HG02588 (cell line): ENCODE measurements around the gene SLC4A8.

Source experiments
- ATAC-seq: cut with Tn5 transposase; IDR thresholded peaks from one replicate; pipeline ENCODE4 v1.9.1; 2021; ENCODE audit warnings: mild to moderate bottlenecking, moderate library complexity; ENCODE audit not compliant: unreplicated experiment

SLC4A8 gene

DNA sequence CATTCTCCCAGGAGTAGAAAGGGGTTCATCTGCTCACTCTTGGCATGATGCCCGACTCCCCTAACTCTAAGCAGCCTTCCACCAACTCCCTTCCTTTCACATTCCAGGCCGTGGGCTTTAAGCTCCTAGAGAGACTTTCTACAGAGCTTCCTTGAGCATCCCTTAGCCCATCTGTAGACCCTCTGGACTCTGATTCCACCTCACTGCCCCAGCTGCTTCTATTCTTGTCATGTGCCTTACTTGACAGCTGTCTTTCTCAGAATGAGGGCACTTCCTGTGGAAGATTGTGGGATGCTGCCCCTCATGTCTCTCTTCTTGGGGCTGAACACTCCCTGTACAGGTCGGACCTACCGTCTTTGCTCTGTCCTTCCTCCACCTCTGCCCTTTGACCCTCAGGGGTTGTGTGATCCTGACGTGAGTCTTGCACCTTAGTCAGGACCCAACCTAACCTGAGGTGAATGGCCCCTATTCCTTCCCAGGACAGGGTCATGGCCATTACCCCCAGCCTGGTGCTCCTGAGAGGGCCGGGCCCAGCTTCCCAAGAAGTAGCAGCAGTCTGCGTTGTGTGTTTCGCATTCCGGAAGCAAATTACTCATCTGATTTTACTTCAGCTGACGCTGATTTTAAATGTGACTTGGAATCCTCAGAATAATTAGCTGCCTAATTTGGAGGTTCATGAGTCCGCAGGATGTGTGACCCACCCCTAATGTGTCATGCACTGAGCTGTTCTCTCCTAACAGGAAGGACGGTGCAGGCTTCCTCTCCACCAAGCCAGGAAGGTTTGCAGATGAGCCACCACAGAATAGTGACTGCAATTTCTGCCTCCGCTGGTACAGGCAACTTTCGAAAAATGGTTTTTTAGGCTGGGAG, 30.7 kb upstream of the SLC4A8 start:
- no peak for ATAC-seq

DNA sequence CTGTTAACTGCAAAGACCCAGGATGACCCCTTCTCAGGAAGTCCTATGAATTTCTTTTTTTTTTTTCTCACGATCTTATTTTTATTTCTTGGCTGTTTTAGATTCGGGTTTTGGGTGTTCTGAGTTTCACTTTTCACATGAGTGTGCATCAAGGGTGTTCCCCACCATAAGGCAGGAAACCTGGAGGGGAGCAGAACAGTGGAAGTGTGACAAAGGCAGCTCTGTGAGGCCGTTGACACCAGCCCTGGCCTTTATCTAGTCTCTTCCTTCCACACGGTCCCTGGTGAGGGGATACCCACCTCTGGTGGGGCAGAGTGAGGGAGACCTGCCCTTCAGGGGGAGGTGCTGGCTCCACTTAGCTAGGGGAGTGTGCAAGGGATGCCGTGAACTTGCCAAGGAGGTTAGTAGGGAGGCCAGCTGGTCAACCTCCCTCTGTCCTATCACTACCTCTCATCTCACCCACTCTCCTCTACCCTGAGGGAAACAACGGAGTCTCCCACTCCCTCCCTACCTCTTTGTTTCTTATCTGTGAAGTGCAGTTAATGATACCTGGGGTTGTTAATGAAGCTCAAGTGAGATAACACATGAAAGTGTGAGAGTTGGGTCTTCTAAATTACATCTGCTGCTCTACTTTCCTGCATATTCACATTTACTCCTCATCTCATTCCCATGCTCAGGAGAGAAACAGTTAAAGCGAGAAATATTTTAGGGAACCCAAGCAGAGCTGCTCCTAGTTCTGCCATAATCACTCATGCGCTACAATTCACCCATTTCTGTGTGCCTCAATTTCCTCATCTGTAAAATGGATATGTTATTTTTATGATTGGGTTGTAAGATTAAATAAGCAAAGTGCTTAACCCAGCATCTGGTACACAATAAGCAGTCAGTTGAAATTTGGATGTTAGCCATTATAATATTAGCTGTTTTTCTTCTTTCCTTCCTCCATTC, 29.1 kb upstream of the SLC4A8 start:
- ATAC-seq = peak; percentile 30

GRCh38 chr12:51397670-51398069, 27.0 kb upstream of the SLC4A8 start:
- no peak for ATAC-seq

GRCh38 chr12:51399891-51400290, 24.7 kb upstream of the SLC4A8 start:
- no peak for ATAC-seq

DNA sequence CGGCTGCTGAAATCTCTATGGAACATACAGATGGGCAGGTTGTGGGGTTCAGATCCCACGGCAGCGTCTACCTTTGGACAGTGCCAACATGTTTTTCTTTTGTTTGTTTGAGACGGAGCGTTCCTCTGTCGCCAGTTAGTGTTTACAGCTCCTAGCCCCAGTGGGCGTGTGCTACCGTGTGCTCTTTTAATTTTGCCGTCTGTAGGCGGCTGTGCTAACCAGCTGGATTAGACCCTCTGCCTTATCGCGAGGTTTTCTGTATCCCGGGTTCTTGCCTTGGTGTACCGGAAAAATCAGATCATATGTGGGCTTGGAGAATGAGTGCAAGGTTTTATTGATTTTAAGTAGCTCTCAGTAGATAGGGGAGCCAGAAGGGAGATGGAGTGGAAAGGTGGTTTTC, 23.6 kb upstream of the SLC4A8 start:
- no peak for ATAC-seq

DNA sequence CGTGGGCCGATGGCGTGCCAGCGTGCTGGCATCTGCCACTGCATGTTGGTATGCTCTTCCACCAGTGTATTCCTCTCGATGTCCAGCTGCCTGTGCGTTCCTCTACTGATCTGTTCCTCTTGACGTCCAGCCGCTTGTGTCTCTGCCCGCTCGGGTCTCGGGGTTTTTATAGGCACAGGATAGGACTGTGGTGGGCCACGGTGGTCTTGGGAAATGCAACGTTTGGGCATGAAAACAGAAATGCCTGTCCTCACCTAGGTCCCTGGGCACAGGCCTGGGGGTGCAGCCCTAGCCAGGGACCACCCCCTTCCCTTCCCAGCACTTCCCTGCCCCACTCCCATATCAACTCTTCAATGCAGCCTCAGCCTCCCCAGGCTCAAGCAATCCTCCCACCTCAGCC, 23.1 kb upstream of the SLC4A8 start:
- no peak for ATAC-seq

DNA sequence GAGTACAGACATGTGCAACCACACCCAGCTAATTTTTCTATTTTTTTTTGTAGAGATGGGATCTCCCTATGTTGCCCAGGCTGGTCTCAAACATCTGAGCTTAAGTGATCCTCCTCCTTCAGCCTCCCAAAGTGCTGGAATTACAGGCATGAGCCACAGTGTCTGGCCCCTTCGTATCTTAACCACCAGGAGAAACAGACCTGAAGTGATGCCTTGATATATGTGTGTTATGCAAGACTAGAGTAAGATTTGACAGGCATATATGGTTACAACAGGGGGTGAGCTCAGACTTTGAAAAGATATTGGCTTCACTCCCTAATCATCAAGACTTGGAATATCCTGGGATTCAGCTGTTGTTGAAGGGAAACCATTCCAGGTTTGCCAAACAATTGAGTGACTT, 22.7 kb upstream of the SLC4A8 start:
- ATAC-seq = no peak

DNA sequence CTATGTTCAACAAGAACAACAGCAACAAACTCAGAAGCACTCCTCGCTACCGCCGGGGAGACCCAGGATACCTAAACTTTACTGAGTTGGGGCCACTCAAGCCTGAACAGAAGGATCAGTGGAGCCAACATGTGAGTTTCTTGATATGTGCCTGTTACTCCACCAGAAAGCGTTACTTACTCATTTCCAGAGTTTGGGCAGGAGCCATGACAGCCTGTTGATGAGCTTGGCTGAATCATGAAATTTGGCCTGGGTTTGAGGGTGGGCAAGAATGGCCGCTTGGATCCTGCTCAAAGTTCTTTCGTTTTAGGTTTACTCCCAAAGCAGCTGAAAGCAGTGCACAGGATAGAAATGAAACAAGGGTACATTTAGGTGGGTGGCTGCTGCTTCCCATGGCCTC, 21.5 kb upstream of the SLC4A8 start:
- no peak for ATAC-seq

GRCh38 chr12:51403681-51404136, 20.9 kb upstream of the SLC4A8 start:
- no peak for ATAC-seq

DNA sequence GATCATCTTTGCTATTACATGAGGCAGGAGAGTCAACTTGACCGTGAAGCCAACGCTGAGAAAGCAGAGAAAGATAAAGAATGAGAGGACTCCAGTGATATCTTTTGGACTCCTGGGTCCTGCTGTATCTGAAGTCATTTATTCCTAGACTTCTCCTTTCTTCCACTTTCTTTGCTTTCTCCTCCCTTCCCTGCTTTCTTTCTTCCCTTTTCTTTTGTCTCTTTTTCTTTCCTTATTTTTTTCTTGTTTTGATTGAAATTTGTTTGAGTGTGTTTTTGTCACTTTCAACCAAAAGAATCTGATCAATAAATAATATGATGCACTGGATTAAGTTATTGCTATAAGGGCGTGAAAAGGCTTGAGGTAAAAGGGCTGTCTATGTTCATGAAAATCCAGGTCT, 20.0 kb upstream of the SLC4A8 start:
- no peak for ATAC-seq

DNA sequence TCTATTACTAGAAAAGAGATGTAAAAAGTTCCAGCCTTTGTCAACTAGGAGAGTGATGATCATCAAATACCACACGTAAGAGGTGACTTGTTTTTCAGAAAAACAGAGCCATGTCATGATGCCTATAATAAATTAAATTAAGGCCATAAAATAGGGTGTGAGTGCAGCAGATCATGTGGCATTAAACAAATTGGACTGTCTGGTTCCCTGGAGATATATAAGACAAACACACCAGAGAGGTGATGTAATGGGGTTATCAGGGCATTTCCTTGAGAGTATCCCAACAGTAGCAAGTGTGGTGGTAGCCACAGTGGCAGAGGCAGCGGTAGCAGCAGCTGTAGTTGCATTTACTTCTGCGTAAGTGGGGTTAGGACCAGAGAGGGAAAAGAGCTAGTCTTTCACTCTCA, 18.8 kb upstream of the SLC4A8 start:
- no peak for ATAC-seq

- ATAC-seq = no peak
These were observed 18.3 kb upstream of the SLC4A8 start for GRCh38 chr12:51406290-51406689.

DNA sequence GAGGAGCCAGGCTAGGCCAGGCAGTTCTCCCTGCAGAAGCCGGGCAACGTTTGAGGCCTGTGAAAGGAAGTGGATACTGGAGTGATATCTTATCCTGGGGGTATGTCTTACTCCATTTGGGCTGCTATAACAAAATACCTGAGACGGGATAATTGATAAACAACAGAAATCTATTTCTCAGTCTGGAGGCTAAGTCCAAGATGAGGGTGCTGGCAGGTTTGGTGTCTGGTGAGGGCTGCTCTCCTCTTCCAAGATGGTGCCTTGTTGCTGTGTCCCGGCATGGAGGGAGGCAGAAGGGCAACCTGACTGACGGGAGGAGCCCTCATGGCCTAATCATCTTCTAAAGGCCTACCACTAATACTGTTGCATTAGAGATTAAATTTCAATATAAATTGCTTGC, 17.8 kb upstream of the SLC4A8 start:
- ATAC-seq = no peak

GRCh38 chr12:51407604-51408003, 17.0 kb upstream of the SLC4A8 start:
- no peak for ATAC-seq

GRCh38 chr12:51409846-51410245, 14.8 kb upstream of the SLC4A8 start:
- no peak for ATAC-seq

DNA sequence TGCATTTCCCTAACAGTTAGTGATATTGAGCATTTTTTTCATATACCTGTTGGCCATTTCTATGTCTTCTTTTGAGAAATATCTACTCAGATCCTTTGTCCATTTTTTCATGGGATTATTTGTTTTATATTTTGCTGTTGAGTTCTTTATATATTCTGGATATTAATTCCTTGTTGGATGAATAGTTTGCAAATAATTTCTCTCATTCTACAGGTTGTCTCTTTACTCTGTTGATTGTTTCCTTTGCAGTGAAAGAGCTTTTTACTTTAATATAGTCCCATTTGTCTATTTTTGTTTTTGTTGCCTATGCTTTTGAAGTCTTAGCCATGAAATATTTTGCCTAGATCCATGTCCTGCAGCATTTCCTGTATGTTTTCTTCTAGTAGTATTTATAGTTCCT, 11.5 kb upstream of the SLC4A8 start:
- no peak for ATAC-seq

DNA sequence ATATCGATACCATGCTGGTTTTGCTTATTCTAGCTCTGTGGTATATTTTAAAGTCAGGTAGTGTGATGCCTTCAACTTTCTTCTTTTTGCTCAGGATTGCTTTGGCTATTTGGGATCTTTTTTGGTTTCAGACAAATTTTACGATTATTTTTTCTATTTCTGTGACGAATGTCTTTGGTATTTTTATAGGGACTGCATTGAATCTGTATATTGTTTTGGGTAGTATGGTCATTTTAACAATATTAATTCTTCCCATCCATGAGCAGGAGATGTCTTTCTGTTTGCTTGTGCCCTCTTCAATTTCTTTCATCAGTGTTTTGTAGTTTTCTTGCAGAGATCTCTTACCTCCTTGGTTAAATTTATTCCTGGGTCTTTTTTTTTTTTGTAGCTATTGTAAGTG, 10.8 kb upstream of the SLC4A8 start:
- ATAC-seq = no peak

DNA sequence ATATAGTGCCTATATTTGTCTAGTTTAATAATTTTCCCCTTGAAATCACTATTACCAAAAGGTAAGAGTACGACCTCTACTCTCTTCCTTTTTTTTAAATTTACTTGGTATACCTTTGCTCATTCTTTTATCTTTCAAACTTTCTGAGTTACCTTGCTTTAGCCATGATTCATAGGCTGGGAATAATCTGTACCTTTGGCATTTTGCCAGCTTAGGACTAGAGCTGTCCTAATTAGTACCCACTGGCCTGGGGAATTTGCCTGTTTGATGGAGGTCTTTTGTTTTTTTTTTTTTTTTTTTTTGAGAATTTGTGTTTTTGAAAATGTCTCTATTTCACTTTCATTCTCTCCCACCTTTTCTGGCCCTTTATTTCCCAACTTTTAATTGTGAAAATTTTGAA, 8.7 kb upstream of the SLC4A8 start:
- no peak for ATAC-seq

DNA sequence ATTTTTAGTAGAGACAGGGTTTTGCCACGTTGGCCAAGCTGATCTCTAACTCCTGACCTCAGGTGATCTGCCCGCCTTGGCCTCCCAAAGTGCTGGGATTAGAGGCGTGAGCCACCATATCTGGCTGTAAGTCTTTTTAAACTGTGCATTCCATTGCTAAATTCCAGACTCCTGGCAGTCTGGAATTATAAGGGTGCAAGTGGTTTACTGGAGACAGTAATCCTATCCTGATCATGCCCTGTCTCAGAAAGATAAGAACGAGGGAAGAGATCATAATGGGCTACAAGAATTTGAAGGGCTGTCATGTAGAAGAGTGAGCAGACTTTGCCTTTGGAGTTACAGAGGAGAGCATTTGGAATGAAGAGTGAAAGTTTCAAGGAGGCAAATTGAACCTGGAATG, 6.8 kb upstream of the SLC4A8 start:
- no peak for ATAC-seq

GRCh38 chr12:51419425-51420193, 5.0 kb upstream of the SLC4A8 start:
- ATAC-seq = no peak

DNA sequence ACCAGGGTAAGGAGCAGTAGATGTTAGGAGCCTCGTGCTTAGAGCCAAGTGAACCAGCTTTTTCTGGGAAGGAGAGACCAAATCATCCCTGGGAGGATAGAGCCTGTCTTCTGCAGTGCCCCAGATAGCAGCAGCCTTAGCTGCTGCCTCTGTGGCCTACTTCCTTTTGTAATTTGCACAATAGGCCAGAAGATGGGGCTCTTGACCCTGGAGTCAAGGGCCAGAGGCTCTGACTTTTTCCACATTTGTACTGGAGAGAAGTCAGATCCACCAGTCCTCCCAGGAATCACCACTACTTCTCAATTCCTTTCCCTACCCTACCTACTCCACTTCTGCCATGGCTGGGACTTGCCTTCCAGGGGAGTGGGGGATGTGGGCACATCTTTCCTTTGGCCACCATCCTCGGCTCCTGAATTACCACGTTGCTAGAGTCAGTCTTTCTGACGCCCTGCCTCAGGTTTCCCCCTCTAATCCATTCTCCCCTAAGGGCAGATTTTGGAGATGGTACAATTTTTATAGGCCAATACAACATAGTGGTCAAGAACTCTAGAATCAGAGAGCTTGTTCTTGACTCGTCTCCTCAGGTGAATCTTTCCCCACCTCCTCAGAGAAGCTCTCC, 3.3 kb upstream of the SLC4A8 start:
- no peak for ATAC-seq
